SU-DHL-6 (cell line): ENCODE results near the gene LIN7B.

Experiments used
- H2AFZ ChIP-seq: fragments of 200-600 bp; sonication (generic); 2 replicates; pipeline ENCODE4 v1.6.1; 2014; ENCODE audit warnings: low read depth, mild to moderate bottlenecking, moderate library complexity, mixed read lengths, antibody characterized with exemption, low read length; ENCODE audit not compliant: severe bottlenecking
- H3F3A ChIP-seq: fragments of 200-600 bp; shearing (Covaris generic); 2 replicates; pipeline ENCODE4 v1.6.0; 2016; ENCODE audit warnings: antibody characterized with exemption, mild to moderate bottlenecking; ENCODE audit not compliant: insufficient read depth
- H3K27ac ChIP-seq: fragments of 200-600 bp; sonication (generic); 2 replicates; pipeline ENCODE4 v1.5.1; 2016; ENCODE audit warnings: low read depth, mild to moderate bottlenecking, low read length, moderate library complexity, mixed read lengths
- H3K27me3 ChIP-seq: fragments of 200-600 bp; sonication (generic), shearing (Covaris generic); 2 replicates; pipeline ENCODE4 v1.6.0; 2014; ENCODE audit warnings: mild to moderate bottlenecking, low read length
- H3K36me3 ChIP-seq: fragments of 200-600 bp; sonication (generic); 2 replicates; pipeline ENCODE4 v1.6.1; 2014; ENCODE audit warnings: mild to moderate bottlenecking, low read length, mixed read lengths
- H3K4me2 ChIP-seq: fragments of 300-600, 200-600 bp; shearing (Covaris generic), sonication (generic); 2 replicates; pipeline ENCODE4 v1.6.0; 2014; ENCODE audit warnings: low read length, low read depth, mild to moderate bottlenecking; ENCODE audit not compliant: poor library complexity, severe bottlenecking
- H3K4me3 ChIP-seq: fragments of 200-600 bp; sonication (generic); 2 replicates; pipeline ENCODE4 v1.5.1; 2014; ENCODE audit warnings: antibody characterized with exemption, low read length, mild to moderate bottlenecking, mixed read lengths; ENCODE audit not compliant: insufficient read depth, poor library complexity, severe bottlenecking
- H3K79me2 ChIP-seq: fragments of 200-600 bp; sonication (generic); 2 replicates; pipeline ENCODE4 v1.6.1; 2014; ENCODE audit warnings: mild to moderate bottlenecking, low read length, moderate library complexity; ENCODE audit not compliant: insufficient read depth
- H3K9ac ChIP-seq: fragments of 200-600 bp; sonication (generic); 2 replicates; pipeline ENCODE4 v1.7.0; 2014; ENCODE audit warnings: mild to moderate bottlenecking, low read length
- H3K9me2 ChIP-seq: fragments of 200-600 bp; sonication (generic); replicated peaks from 2 replicates; pipeline ENCODE4 v1.6.1; 2014; ENCODE audit warnings: low read length; ENCODE audit not compliant: insufficient read depth
- H3K9me3 ChIP-seq: fragments of 200-600 bp; sonication (generic); 2 replicates; pipeline ENCODE4 v1.6.1; 2014; ENCODE audit warnings: low read length, mixed read lengths; ENCODE audit not compliant: insufficient read depth
- H4K20me1 ChIP-seq: fragments of 200-600 bp; sonication (generic); 2 replicates; pipeline ENCODE4 v1.6.1; 2014; ENCODE audit warnings: low read depth, mild to moderate bottlenecking, antibody characterized with exemption, low read length, moderate library complexity, mixed read lengths
- EZH2phosphoT487 ChIP-seq: fragments of 200-600 bp; sonication (generic), shearing (Covaris generic); conservative IDR thresholded peaks from 2 replicates; pipeline ENCODE4 v1.6.1; 2018; ENCODE audit warnings: mild to moderate bottlenecking, antibody characterized with exemption, low read length, moderate library complexity, mixed read lengths
- TF ChIP-seq, protein P1 (sequence below): fragments of 200-600 bp; sonication (generic); IDR thresholded peaks from one replicate; pipeline ENCODE4 v1.5.1; 2017; ENCODE audit warnings: antibody characterized with exemption, mild to moderate bottlenecking, low read length, moderate library complexity; ENCODE audit not compliant: insufficient read depth, poor library complexity, severe bottlenecking

The LIN7B gene

DNA sequence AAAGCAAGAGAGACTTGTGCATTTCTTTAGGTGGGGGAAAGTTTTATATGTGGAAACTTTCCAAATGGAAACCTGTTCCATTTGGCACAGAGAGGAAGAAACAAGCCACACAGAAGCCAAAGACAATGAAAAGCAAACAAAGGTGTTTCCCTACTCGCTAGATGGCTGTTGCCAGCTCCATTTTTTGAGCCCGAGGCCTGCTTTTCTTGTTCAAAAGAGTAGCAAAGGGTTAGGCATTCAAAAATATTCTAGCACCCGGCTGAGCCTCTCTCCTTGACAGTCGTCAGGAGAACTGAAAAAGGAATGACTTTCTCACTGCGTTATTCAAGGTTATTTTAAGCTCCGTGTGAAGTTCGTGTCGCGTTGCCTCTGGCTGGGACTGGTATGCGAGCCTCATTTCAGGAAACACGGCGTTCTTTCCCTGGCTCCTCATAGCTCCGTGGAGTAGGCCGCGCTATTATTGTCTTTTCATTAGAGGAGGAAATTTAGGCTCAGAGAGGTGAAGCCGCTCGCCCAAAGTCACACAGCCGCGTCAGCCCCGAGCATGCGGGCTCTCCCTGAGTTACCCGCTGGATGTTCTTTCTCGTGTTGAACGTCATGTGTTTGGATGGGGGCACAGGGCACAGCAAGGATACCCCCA is 51.1 kb downstream of the LIN7B start:
- Histone ChIP-seq H3K4me3 (no peak overlapping the region), H3F3A (no peaks in the 10 kb centered on the region)
- TF ChIP-seq EZH2phosphoT487, result no peak
- TF ChIP-seq, protein P1, sequence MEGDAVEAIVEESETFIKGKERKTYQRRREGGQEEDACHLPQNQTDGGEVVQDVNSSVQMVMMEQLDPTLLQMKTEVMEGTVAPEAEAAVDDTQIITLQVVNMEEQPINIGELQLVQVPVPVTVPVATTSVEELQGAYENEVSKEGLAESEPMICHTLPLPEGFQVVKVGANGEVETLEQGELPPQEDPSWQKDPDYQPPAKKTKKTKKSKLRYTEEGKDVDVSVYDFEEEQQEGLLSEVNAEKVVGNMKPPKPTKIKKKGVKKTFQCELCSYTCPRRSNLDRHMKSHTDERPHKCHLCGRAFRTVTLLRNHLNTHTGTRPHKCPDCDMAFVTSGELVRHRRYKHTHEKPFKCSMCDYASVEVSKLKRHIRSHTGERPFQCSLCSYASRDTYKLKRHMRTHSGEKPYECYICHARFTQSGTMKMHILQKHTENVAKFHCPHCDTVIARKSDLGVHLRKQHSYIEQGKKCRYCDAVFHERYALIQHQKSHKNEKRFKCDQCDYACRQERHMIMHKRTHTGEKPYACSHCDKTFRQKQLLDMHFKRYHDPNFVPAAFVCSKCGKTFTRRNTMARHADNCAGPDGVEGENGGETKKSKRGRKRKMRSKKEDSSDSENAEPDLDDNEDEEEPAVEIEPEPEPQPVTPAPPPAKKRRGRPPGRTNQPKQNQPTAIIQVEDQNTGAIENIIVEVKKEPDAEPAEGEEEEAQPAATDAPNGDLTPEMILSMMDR, result no peak

DNA sequence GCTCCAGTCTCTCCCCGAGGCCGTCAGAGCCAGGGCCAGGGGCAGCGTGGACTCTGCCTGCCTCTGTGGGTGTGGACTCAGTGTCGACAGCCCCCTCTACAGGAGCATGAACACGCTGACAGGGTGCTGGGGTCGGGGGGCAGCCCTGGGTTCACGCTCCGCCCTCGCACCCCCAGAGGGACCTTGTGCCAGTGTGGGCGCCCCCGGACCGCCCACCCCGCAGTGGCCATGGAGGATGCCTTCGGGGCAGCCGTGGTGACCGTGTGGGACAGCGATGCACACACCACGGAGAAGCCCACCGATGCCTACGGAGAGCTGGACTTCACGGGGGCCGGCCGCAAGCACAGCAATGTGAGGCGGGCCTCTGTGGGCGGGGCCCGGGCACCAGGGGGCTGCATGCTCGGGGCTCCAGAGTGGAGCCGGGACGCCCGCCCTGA is 51.7 kb downstream of the LIN7B start:
- H3K4me3 ChIP-seq, result no peak overlapping the region

More for the DNA sequence above, 51.1 kb downstream of the LIN7B start:
- Histone ChIP-seq H4K20me1 (no peaks in the 10 kb centered on the region), H3K36me3 (no peaks in the 10 kb centered on the region), H2AFZ (no peak overlapping the region), H3K9me3 (no peaks in the 10 kb centered on the region), H3K27me3 (no peaks in the 10 kb centered on the region), H3K9me2 (no peaks in the 10 kb centered on the region), H3K79me2 (no peaks in the 10 kb centered on the region), H3K9ac (no peak overlapping the region), H3K4me2 (no peak overlapping the region), H3K27ac (no peak overlapping the region)

DNA sequence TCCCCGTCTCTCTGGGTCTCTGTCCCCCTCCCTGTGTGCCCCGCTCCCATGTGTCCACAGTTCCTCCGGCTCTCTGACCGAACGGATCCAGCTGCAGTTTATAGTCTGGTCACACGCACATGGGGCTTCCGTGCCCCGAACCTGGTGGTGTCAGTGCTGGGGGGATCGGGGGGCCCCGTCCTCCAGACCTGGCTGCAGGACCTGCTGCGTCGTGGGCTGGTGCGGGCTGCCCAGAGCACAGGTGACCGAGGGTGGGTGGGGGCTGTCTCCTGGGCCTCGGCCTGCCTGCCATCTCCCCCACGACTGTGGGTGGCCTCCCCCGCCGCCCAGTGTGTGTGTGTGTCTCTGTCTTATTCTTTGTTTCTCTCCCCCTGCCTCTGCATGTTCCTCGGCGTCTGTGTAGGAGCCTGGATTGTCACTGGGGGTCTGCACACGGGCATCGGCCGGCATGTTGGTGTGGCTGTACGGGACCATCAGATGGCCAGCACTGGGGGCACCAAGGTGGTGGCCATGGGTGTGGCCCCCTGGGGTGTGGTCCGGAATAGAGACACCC is 53.8 kb downstream of the LIN7B start:
- Histone ChIP-seq H3F3A (no peaks in the 10 kb centered on the region), H3K9ac (no peak overlapping the region), H2AFZ (no peak overlapping the region), H3K9me3 (no peaks in the 10 kb centered on the region), H3K4me3 (no peak overlapping the region), H4K20me1 (no peaks in the 10 kb centered on the region), H3K27ac (no peak overlapping the region), H3K79me2 (no peaks in the 10 kb centered on the region), H3K9me2 (no peaks in the 10 kb centered on the region), H3K27me3 (no peaks in the 10 kb centered on the region), H3K36me3 (no peaks in the 10 kb centered on the region), H3K4me2 (no peak overlapping the region)
- TF ChIP-seq, protein P1, result no peak
- no peak for TF ChIP-seq EZH2phosphoT487

More for the DNA sequence above, 51.7 kb downstream of the LIN7B start:
- Histone ChIP-seq H3K4me2 (no peak overlapping the region), H3K9me2 (no peaks in the 10 kb centered on the region), H3F3A (no peaks in the 10 kb centered on the region), H3K27me3 (no peaks in the 10 kb centered on the region), H4K20me1 (no peaks in the 10 kb centered on the region), H3K79me2 (no peaks in the 10 kb centered on the region), H3K9ac (no peak overlapping the region), H3K9me3 (no peaks in the 10 kb centered on the region), H2AFZ (no peak overlapping the region), H3K27ac (no peak overlapping the region), H3K36me3 (no peaks in the 10 kb centered on the region)
- TF ChIP-seq, protein P1, result no peak
- no peak for TF ChIP-seq EZH2phosphoT487
